H1 (cell line): Measurements from ENCODE around the gene PLEKHS1. TPM values are rescaled to one million over a fixed set of nuclear protein-coding genes. Genes with fewer than 3 reads are reported as not detected.

Source experiments
- CTCF ChIA-PET: fragments of 300-600 bp; sonication (Branson Sonifier 250); formaldehyde crosslinking; loops from one replicate; lab custom pipeline; 2021; ENCODE audit not compliant: partially characterized antibody; lab: Charles Lee
- POLR2A ChIA-PET: fragments of 300-600 bp; sonication (Branson Sonifier 250); formaldehyde crosslinking; loops from one replicate; lab custom pipeline; 2021; ENCODE audit warnings: inconsistent platforms; ENCODE audit not compliant: partially characterized antibody; lab: Charles Lee
- DNase-seq, 2 experiments: peaks; one replicate each; pipeline versions ENCODE4 v3.0.0 to v3.0.0-alpha.2; 2010 to 2022; ENCODE audit warnings: low spot score in 2 of 2, low read depth in 1 of 2, mixed read lengths in 1 of 2
- FAIRE-seq: peaks from 2 replicates; lab custom pipeline; 2011; peaks lifted over from hg19 to GRCh38; lab: Jason Lieb, UNC
- H2AFZ ChIP-seq: 2 replicates; pipeline ENCODE4 v1.8.1; 2012; ENCODE audit warnings: low read length, inconsistent platforms
- H2AK5ac ChIP-seq: 2 replicates; pipeline ENCODE4 v1.6.1; 2013; ENCODE audit warnings: low read depth, low read length
- H2BK120ac ChIP-seq: replicated peaks from 2 replicates; pipeline ENCODE3; 2013; ENCODE audit warnings: low read depth, low read length, inconsistent platforms
- H2BK12ac ChIP-seq: 2 replicates; pipeline ENCODE4 v1.6.1; 2013; ENCODE audit warnings: low read depth, low read length
- H2BK15ac ChIP-seq: 2 replicates; pipeline ENCODE4 v1.6.1; 2013; ENCODE audit warnings: low read length
- H2BK20ac ChIP-seq: 2 replicates; pipeline ENCODE4 v1.6.1; 2013; ENCODE audit warnings: low read length
- H2BK5ac ChIP-seq: 2 replicates; pipeline ENCODE4 v1.6.1; 2013; ENCODE audit warnings: low read depth, low read length
- H3K14ac ChIP-seq: 2 replicates; pipeline ENCODE4 v1.6.1; 2013; ENCODE audit warnings: inconsistent platforms; ENCODE audit not compliant: insufficient read length
- H3K18ac ChIP-seq: 2 replicates; pipeline ENCODE4 v1.6.1; 2013; ENCODE audit warnings: low read length; ENCODE audit errors: extremely low read depth
- H3K23ac ChIP-seq: 2 replicates; pipeline ENCODE4 v1.6.1; 2013; ENCODE audit warnings: inconsistent platforms; ENCODE audit not compliant: insufficient read length
- H3K23me2 ChIP-seq: 2 replicates; pipeline ENCODE4 v1.6.1; 2013; ENCODE audit warnings: low read depth, low read length
- H3K27ac ChIP-seq: 2 replicates; pipeline ENCODE4 v1.6.1; 2011; ENCODE audit warnings: low read depth, low read length, inconsistent platforms
- H3K27me3 ChIP-seq, 4 experiments: replicated peaks in 1 of 4; 1 replicate in 1 of 4; 2 replicates in 3 of 4; pipeline versions ENCODE4 v1.6.1 to v1.8.1; 2011 to 2013; ENCODE audit warnings: low read length in 3 of 4, mild to moderate bottlenecking in 3 of 4, inconsistent platforms in 2 of 4, mixed read lengths in 2 of 4, moderate library complexity in 1 of 4; ENCODE audit not compliant: control insufficient read depth in 3 of 4, insufficient read depth in 3 of 4; ENCODE audit errors: extremely low read depth in 1 of 4
- H3K36me3 ChIP-seq, 4 experiments: 2 replicates each; pipeline versions ENCODE4 v1.6.1 to v1.8.1; 2011 to 2013; ENCODE audit warnings: mild to moderate bottlenecking in 4 of 4, low read length in 3 of 4, moderate library complexity in 2 of 4, control low read depth in 1 of 4, inconsistent platforms in 1 of 4; ENCODE audit not compliant: insufficient read depth in 4 of 4, control insufficient read depth in 2 of 4
- H3K4ac ChIP-seq: replicated peaks from 2 replicates; pipeline ENCODE3; 2013; ENCODE audit warnings: low read length, low read depth, mixed read lengths, inconsistent platforms; ENCODE audit not compliant: insufficient read length
- H3K4me1 ChIP-seq, 4 experiments: replicated peaks in 1 of 4; 1 replicate in 1 of 4; 2 replicates in 3 of 4; pipeline versions ENCODE4 v1.6.1 to v1.8.1; 2011 to 2013; ENCODE audit warnings: low read length in 3 of 4, inconsistent platforms in 2 of 4, mixed read lengths in 1 of 4; ENCODE audit not compliant: insufficient read depth in 4 of 4, control insufficient read depth in 3 of 4
- H3K4me2 ChIP-seq, 2 experiments: 2 replicates each; pipeline versions ENCODE4 v1.6.1 to v1.8.1; 2011 to 2013; ENCODE audit warnings: low read depth in 2 of 2, low read length in 2 of 2, control low read depth in 1 of 2, inconsistent platforms in 1 of 2, mild to moderate bottlenecking in 1 of 2; ENCODE audit not compliant: insufficient read depth in 1 of 2
- H3K4me3 ChIP-seq, 4 experiments: fragments of 200-600, 300-600 bp in 1 of 4; sonication (generic), shearing (Covaris generic), sonication (Bioruptor Twin) in 1 of 4; 2 replicates each; pipeline versions ENCODE4 v1.5.1 to v1.8.1; 2011 to 2016; ENCODE audit warnings: low read length in 4 of 4, low read depth in 3 of 4, control low read depth in 2 of 4, inconsistent platforms in 2 of 4, mild to moderate bottlenecking in 2 of 4, mixed read lengths in 1 of 4, moderate library complexity in 1 of 4; ENCODE audit not compliant: insufficient read depth in 2 of 4; ENCODE audit errors: extremely low read depth in 1 of 4
- H3K56ac ChIP-seq: replicated peaks from 2 replicates; pipeline ENCODE3; 2013; ENCODE audit warnings: low read depth, mild to moderate bottlenecking, mixed read lengths, low read length, inconsistent platforms; ENCODE audit not compliant: insufficient read length
- H3K79me1 ChIP-seq: 2 replicates; pipeline ENCODE4 v1.6.1; 2013; ENCODE audit warnings: low read depth, low read length, control low read depth
- H3K79me2 ChIP-seq, 2 experiments: 2 replicates each; pipeline versions ENCODE4 v1.6.1 to v1.8.1; 2012 to 2013; ENCODE audit warnings: low read length in 2 of 2, mild to moderate bottlenecking in 2 of 2, inconsistent platforms in 1 of 2; ENCODE audit not compliant: insufficient read depth in 2 of 2, control insufficient read depth in 1 of 2
- H3K9ac ChIP-seq, 4 experiments: replicated peaks in 1 of 4; 1 replicate in 1 of 4; 2 replicates in 3 of 4; pipeline versions ENCODE4 v1.6.1 to v1.8.1; 2011 to 2013; ENCODE audit warnings: low read depth in 3 of 4, low read length in 3 of 4, control low read depth in 2 of 4, mild to moderate bottlenecking in 2 of 4, moderate library complexity in 2 of 4, inconsistent platforms in 1 of 4; ENCODE audit errors: extremely low read depth in 1 of 4
- H3K9me3 ChIP-seq, 2 experiments: 2 replicates each; pipeline versions ENCODE4 v1.6.1 to v1.8.1; 2012 to 2013; ENCODE audit warnings: mild to moderate bottlenecking in 2 of 2, moderate library complexity in 2 of 2, control low read depth in 1 of 2, inconsistent platforms in 1 of 2, low read depth in 1 of 2, low read length in 1 of 2, mixed read lengths in 1 of 2; ENCODE audit not compliant: insufficient read depth in 2 of 2
- H4K20me1 ChIP-seq, 2 experiments: replicated peaks in 1 of 2; 2 replicates each; pipeline versions ENCODE3 to v1.8.1; 2011 to 2013; ENCODE audit warnings: inconsistent platforms in 2 of 2, low read length in 2 of 2, mild to moderate bottlenecking in 1 of 2; ENCODE audit not compliant: insufficient read depth in 2 of 2, control insufficient read depth in 1 of 2
- H4K5ac ChIP-seq: 2 replicates; pipeline ENCODE4 v1.6.1; 2013; ENCODE audit warnings: low read length, low read depth, mixed read lengths, inconsistent platforms; ENCODE audit not compliant: insufficient read length
- H4K8ac ChIP-seq: 2 replicates; pipeline ENCODE4 v1.8.0; 2013; ENCODE audit warnings: mild to moderate bottlenecking, moderate library complexity, low read length, inconsistent platforms; ENCODE audit not compliant: insufficient read depth; ENCODE audit errors: extremely low read depth
- H4K91ac ChIP-seq: replicated peaks from 2 replicates; pipeline ENCODE3; 2013; ENCODE audit warnings: low read length, mixed read lengths, inconsistent platforms; ENCODE audit not compliant: insufficient read length
- BRCA1 ChIP-seq: IDR thresholded peaks from 2 replicates; pipeline ENCODE4 v1.6.1; 2012; ENCODE audit warnings: low read depth, low read length, improper control_type of control experiment
- WGBS, 2 experiments: shearing (Covaris generic) in 1 of 2; methylation state at CpG; one replicate each; pipeline versions ENCODE4 v1.1.6 to v1.1.7; 2013 to 2015; ENCODE audit warnings: low lambda C conversion rate in 2 of 2, mixed read lengths in 2 of 2, inconsistent platforms in 1 of 2, low coverage in 1 of 2, missing lambda C conversion rate in 1 of 2; ENCODE audit not compliant: insufficient replicate concordance in 2 of 2, insufficient coverage in 1 of 2, insufficient read length in 1 of 2; ENCODE audit errors: extremely low coverage in 1 of 2, missing lambda C conversion rate in 1 of 2; 5-methylcytosine and 5-hydroxymethylcytosine counted together
- polyA plus RNA-seq, 7 experiments: library from polyadenylated mRNA; depleted of rRNA in 3 of 7; stranded (reverse) in 5 of 7; unstranded in 2 of 7; fragments of >200 nt in 5 of 7; fragments of 200-250 nt in 2 of 7; gene quantifications; 1 replicate in 5 of 7; 2 replicates in 1 of 7; 4 replicates in 1 of 7; pipeline versions ENCODE4 v1.2.1 to v1.2.3, GENCODE V29; 2011 to 2013; ENCODE audit warnings: missing spikeins in 2 of 7, mixed read lengths in 2 of 7
- total RNA-seq: library from RNA; stranded (reverse); fragmentation: NEBNext Ultra II Directional; extraction: Animal tissue kit (Norgen Biotek cat#: 25700); gene quantifications from 2 replicates; pipeline ENCODE4 v1.2.1, GENCODE V29; 2021

PLEKHS1 gene
- total and polyA plus RNA-seq, 2 of the 8 experiments (the other 6 are each of a cell fraction or from before 2014, with no cell fraction given): not detected

DNA sequence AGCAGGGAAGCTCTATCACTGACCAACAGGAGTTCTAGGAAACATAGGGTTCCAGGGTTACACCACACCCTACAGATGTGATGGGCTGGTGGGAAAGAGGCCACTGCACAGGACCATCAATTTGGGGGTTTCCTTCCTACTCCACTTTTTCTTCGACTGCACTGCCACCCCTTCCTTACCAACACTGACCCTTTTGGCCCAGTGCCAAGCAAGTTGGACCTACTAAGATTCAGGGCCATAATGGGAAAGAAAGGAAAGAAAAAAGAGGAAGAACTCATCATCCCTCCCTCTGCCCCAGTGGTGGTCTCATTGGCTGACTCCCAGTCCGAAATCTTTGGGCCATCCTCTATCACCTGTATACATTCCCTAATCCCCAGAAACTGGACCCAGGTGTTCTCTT lies 6.1 kb upstream of the PLEKHS1 start:
- Histone ChIP-seq H3K23me2 (no peaks in the 10 kb centered on the region), H3K4me3 (no peak overlapping the region), H3K9ac (no peak overlapping the region), H3K36me3 (no peaks in the 10 kb centered on the region), H4K91ac (no peak overlapping the region), H3K27me3 (no peaks in the 10 kb centered on the region), H3K14ac (no peak overlapping the region), H3K18ac (no peak overlapping the region), H2BK5ac (no peak overlapping the region), H3K4ac (no peak overlapping the region), H3K4me1 (no peaks in the 10 kb centered on the region), H2BK120ac (no peak overlapping the region), H2BK12ac (no peak overlapping the region), H3K79me2 (no peaks in the 10 kb centered on the region), H2BK15ac (no peak overlapping the region), H4K8ac (no peak overlapping the region), H2AFZ (no peak overlapping the region), H2AK5ac (no peak overlapping the region), H3K4me2 (no peak overlapping the region), H3K9me3 (no peaks in the 10 kb centered on the region), H2BK20ac (no peak overlapping the region), H4K5ac (no peak overlapping the region), H3K27ac (no peak overlapping the region), H3K56ac (no peak overlapping the region), H4K20me1 (no peaks in the 10 kb centered on the region), H3K79me1 (no peaks in the 10 kb centered on the region), H3K23ac (no peak overlapping the region)
- ChIA-PET POLR2A (no interaction called here), CTCF (no interaction called here)
- FAIRE-seq (no peak), DNase-seq (no peak)
- WGBS, 2 experiments: 69% methylated on average over 2 of the region's 2 CpGs; no CpG with 5 or more reads in 1 of the 2 experiments
- TF ChIP-seq BRCA1: no peak
